ENCODE results near the gene KDM4C.

KDM4C gene

DNA sequence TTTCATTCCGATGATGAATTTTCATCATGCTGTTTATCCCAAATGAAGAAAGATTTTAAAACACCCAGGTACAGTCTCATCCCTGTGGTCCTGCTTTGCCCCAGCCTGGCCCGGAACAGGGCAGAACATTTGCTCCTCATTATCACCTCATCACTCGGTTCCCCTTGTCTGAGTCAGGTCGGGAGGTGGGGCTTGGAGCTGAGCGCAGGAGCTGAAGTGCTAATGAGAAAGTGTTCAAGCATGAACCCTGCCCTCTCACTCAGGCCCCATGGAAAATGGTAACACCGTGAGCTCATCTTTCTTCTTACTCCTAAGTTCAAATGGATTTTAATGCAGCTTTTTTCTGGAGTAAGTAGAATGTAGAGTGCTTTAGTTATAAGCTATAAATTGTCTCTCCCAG is 466.2 kb downstream of the KDM4C start:
- no peak for DNase-seq (ENCODE audit: low spot score)
- Histone ChIP-seq H3K4me3 (no peak overlapping the region), H3K27ac (no peak overlapping the region)
- TF ChIP-seq, protein P1, sequence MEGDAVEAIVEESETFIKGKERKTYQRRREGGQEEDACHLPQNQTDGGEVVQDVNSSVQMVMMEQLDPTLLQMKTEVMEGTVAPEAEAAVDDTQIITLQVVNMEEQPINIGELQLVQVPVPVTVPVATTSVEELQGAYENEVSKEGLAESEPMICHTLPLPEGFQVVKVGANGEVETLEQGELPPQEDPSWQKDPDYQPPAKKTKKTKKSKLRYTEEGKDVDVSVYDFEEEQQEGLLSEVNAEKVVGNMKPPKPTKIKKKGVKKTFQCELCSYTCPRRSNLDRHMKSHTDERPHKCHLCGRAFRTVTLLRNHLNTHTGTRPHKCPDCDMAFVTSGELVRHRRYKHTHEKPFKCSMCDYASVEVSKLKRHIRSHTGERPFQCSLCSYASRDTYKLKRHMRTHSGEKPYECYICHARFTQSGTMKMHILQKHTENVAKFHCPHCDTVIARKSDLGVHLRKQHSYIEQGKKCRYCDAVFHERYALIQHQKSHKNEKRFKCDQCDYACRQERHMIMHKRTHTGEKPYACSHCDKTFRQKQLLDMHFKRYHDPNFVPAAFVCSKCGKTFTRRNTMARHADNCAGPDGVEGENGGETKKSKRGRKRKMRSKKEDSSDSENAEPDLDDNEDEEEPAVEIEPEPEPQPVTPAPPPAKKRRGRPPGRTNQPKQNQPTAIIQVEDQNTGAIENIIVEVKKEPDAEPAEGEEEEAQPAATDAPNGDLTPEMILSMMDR (IDR thresholded peaks at IDR 0.05): no peak

Data from coronary artery (tissue), 2 donors.